ENCODE data around the gene DACH1.

Gene DACH1

GRCh38 chr13:71618159-71618558 is 248.8 kb downstream of the DACH1 start:
- DNase-seq: no peak

- DNase-seq: no peak
Measured at GRCh38 chr13:71617265-71617664, 249.7 kb downstream of the DACH1 start.

- no peak for DNase-seq
Measured at GRCh38 chr13:71613066-71613745, 253.8 kb downstream of the DACH1 start.

- DNase-seq: no peak
Measured at GRCh38 chr13:71611292-71611691, 255.7 kb downstream of the DACH1 start.

GRCh38 chr13:71610876-71611275 is 256.1 kb downstream of the DACH1 start:
- DNase-seq: no peak

GRCh38 chr13:71609271-71609670 is 257.7 kb downstream of the DACH1 start:
- no peak for DNase-seq

- no peak for DNase-seq
Measured at GRCh38 chr13:71607575-71607974, 259.4 kb downstream of the DACH1 start.

- no peak for DNase-seq
Measured at GRCh38 chr13:71606818-71607217, 260.2 kb downstream of the DACH1 start.

- no peak for DNase-seq
Measured at GRCh38 chr13:71605744-71606143, 261.3 kb downstream of the DACH1 start.

GRCh38 chr13:71603255-71603654 is 263.7 kb downstream of the DACH1 start:
- DNase-seq: no peak

GRCh38 chr13:71602344-71602743 is 264.7 kb downstream of the DACH1 start:
- DNase-seq: no peak

GRCh38 chr13:71597150-71597549 is 269.9 kb downstream of the DACH1 start:
- no peak for DNase-seq

GRCh38 chr13:71596116-71596515 is 270.9 kb downstream of the DACH1 start:
- DNase-seq: no peak

GRCh38 chr13:71593566-71593965 is 273.4 kb downstream of the DACH1 start:
- no peak for DNase-seq

GRCh38 chr13:71591374-71591773 is 275.6 kb downstream of the DACH1 start:
- no peak for DNase-seq

GRCh38 chr13:71590654-71591148 is 276.3 kb downstream of the DACH1 start:
- no peak for DNase-seq

GRCh38 chr13:71589032-71589431 is 278.0 kb downstream of the DACH1 start:
- DNase-seq: no peak

- DNase-seq: no peak
Measured at GRCh38 chr13:71587817-71588216, 279.2 kb downstream of the DACH1 start.

GRCh38 chr13:71587193-71587592 is 279.8 kb downstream of the DACH1 start:
- no peak for DNase-seq

GRCh38 chr13:71583581-71583980 is 283.4 kb downstream of the DACH1 start:
- DNase-seq: no peak

- no peak for DNase-seq
Measured at GRCh38 chr13:71580614-71581013, 286.4 kb downstream of the DACH1 start.

- DNase-seq: no peak
Measured at GRCh38 chr13:71578048-71578447, 289.0 kb downstream of the DACH1 start.

- DNase-seq: no peak
Measured at GRCh38 chr13:71577127-71577526, 289.9 kb downstream of the DACH1 start.

GRCh38 chr13:71576571-71576970 is 290.4 kb downstream of the DACH1 start:
- no peak for DNase-seq

- no peak for DNase-seq
Measured at GRCh38 chr13:71546881-71547280, 320.1 kb downstream of the DACH1 start.
